CD8-positive, alpha-beta memory T cell (primary cell): Measurements from ENCODE around the gene HMCN1. TPM values are rescaled to one million over a fixed set of nuclear protein-coding genes. Genes with fewer than 3 reads are reported as not detected.

Experiments used
- CTCF ChIA-PET: fragments of 350-600 bp; sonication (Branson Sonifier 250); formaldehyde crosslinking; loops from one replicate; lab custom pipeline; 2021; ENCODE audit warnings: antibody characterized with exemption; lab: Charles Lee
- POLR2A ChIA-PET: fragments of 350-600 bp; sonication (Branson Sonifier 250); formaldehyde crosslinking; loops from one replicate; lab custom pipeline; 2021; ENCODE audit warnings: antibody characterized with exemption; lab: Charles Lee
- DNase-seq, 5 donors: peaks; one replicate each; pipeline versions ENCODE4 v3.0.0 to v3.0.0-alpha.2; 2020 to 2022; ENCODE audit warnings: mixed read lengths in 1 of 5
- H3K27ac ChIP-seq: one replicate; pipeline ENCODE4 v1.7.0; 2013; ENCODE audit warnings: low read depth, mild to moderate bottlenecking, low read length, moderate library complexity
- H3K27me3 ChIP-seq: 2 replicates; pipeline ENCODE4 v1.7.0; 2013; ENCODE audit warnings: low read length, mild to moderate bottlenecking; ENCODE audit not compliant: insufficient read depth, poor library complexity, severe bottlenecking
- H3K36me3 ChIP-seq: 2 replicates; pipeline ENCODE4 v1.7.0; 2013; ENCODE audit warnings: mild to moderate bottlenecking, low read length, moderate library complexity; ENCODE audit not compliant: insufficient read depth
- H3K4me1 ChIP-seq: 2 replicates; pipeline ENCODE4 v1.7.0; 2013; ENCODE audit warnings: mild to moderate bottlenecking, low read length, moderate library complexity; ENCODE audit not compliant: insufficient read depth
- H3K4me3 ChIP-seq: 2 replicates; pipeline ENCODE4 v1.7.0; 2013; ENCODE audit warnings: mild to moderate bottlenecking, low read length
- H3K9me3 ChIP-seq: 2 replicates; pipeline ENCODE4 v1.7.0; 2013; ENCODE audit warnings: mild to moderate bottlenecking, low read length
- H3K27ac Mint-ChIP-seq, 8 donors: one replicate each; pipeline ENCODE4 v1.8.0; 2020 to 2021; ENCODE audit warnings: mixed read lengths in 8 of 8, mild to moderate bottlenecking in 6 of 8, inconsistent platforms in 3 of 8, moderate library complexity in 3 of 8
- H3K27me3 Mint-ChIP-seq, 2 donors: one replicate each; pipeline ENCODE4 v1.8.0; 2020 to 2021; ENCODE audit warnings: mixed read lengths in 2 of 2, mild to moderate bottlenecking in 1 of 2, moderate library complexity in 1 of 2
- H3K36me3 Mint-ChIP-seq, 3 donors: one replicate each; pipeline ENCODE4 v1.8.0; 2020 to 2021; ENCODE audit warnings: mixed read lengths in 3 of 3, inconsistent platforms in 1 of 3, mild to moderate bottlenecking in 1 of 3
- H3K4me1 Mint-ChIP-seq, 3 donors: one replicate each; pipeline ENCODE4 v1.8.0; 2020 to 2021; ENCODE audit warnings: mixed read lengths in 3 of 3, inconsistent platforms in 1 of 3, mild to moderate bottlenecking in 1 of 3
- H3K4me3 Mint-ChIP-seq, 7 donors: one replicate each; pipeline ENCODE4 v1.8.0; 2020 to 2021; ENCODE audit warnings: mixed read lengths in 7 of 7, mild to moderate bottlenecking in 6 of 7, moderate library complexity in 4 of 7, inconsistent platforms in 2 of 7
- H3K9me3 Mint-ChIP-seq, 5 donors: one replicate each; pipeline ENCODE4 v1.8.0; 2020 to 2022; ENCODE audit warnings: mixed read lengths in 5 of 5, mild to moderate bottlenecking in 3 of 5, moderate library complexity in 2 of 5, inconsistent platforms in 1 of 5
- polyA plus RNA-seq: library from polyadenylated mRNA; unstranded; fragments of 300-500 nt; fragmentation: Illumina TruSeq; gene quantifications from one replicate; pipeline ENCODE4 v1.2.3, GENCODE V29; 2021
- total RNA-seq, 2 experiments: library from RNA; stranded (reverse); gene quantifications; one replicate each; pipeline ENCODE4 v1.2.3, GENCODE V29; 2021

HMCN1 gene
- total and polyA plus RNA-seq, 3 experiments from 2014 or later: 0.02 to 0.04 TPM; not detected in 1

- H3K4me3 ChIP-seq: no peak overlapping the region
- POLR2A ChIA-PET: no interaction called here
- Mint-ChIP-seq H3K4me1 (peaks cover 0 to 8% (median 5%) of the 10 kb centered on the region in 3 donors), H3K27me3 (peaks cover 0 to 3% of the 10 kb centered on the region in 2 donors), H3K9me3 (peaks cover 0 to 3% (median 0%) of the 10 kb centered on the region in 5 donors), H3K36me3 (no peaks in the 10 kb centered on the region), H3K4me3 (no peak overlapping the region), H3K27ac (peak overlapping the region in 1 of 8 donors; percentile 66)
- CTCF ChIA-PET: no interaction called here
- H3K9me3 ChIP-seq: no peaks in the 10 kb centered on the region
- H3K36me3 ChIP-seq: no peaks in the 10 kb centered on the region
- DNase-seq: no peak
- H3K27me3 ChIP-seq: no peaks in the 10 kb centered on the region
- no peak overlapping the region for H3K27ac ChIP-seq
- H3K4me1 ChIP-seq: no peaks in the 10 kb centered on the region
Measured at GRCh38 chr1:186188004-186188539, 453.9 kb downstream of the HMCN1 start.

- H3K27ac ChIP-seq: no peak overlapping the region
- Mint-ChIP-seq H3K9me3 (peaks cover 0 to 3% (median 0%) of the 10 kb centered on the region in 5 donors), H3K4me1 (peaks cover 0 to 6% (median 3%) of the 10 kb centered on the region in 3 donors), H3K27ac (no peak overlapping the region), H3K4me3 (no peak overlapping the region), H3K36me3 (no peaks in the 10 kb centered on the region), H3K27me3 (peaks cover 0 to 3% of the 10 kb centered on the region in 2 donors)
- DNase-seq: no peak
- no peaks in the 10 kb centered on the region for H3K9me3 ChIP-seq
- POLR2A ChIA-PET: no interaction called here
- H3K36me3 ChIP-seq: no peaks in the 10 kb centered on the region
- H3K4me3 ChIP-seq: no peak overlapping the region
- no peaks in the 10 kb centered on the region for H3K27me3 ChIP-seq
- no peaks in the 10 kb centered on the region for H3K4me1 ChIP-seq
- CTCF ChIA-PET: no interaction called here
Measured at GRCh38 chr1:186188736-186189135, 454.5 kb downstream of the HMCN1 start.

DNA sequence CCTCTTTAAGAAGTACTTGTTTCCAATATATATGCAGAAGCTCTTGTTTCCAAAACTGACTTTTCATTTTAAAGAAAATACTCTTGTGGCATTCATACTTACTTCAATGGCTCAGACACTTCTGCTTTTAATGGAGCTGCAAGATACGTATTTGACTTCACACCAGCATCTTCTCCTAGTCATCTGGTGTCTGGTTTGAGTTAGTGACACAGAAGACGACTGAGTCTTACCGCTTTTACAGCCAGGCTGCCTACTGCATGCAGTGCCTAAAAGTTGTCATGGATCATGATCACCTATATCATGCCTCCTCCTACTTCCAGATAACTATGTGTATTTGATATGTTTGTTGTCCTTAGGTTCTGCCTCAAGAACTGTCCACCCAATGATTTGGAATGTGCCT, 455.0 kb downstream of the HMCN1 start:
- ChIA-PET CTCF (no interaction called here), POLR2A (no interaction called here)
- peaks cover 0 to 3% (median 0%) of the 10 kb centered on the region in 5 donors for H3K9me3 Mint-ChIP-seq
- H3K27me3 ChIP-seq: no peaks in the 10 kb centered on the region
- no peak overlapping the region for H3K4me3 ChIP-seq
- peaks cover 0 to 3% of the 10 kb centered on the region in 2 donors for H3K27me3 Mint-ChIP-seq
- no peak for DNase-seq
- H3K4me1 Mint-ChIP-seq: peaks cover 0 to 2% (median 2%) of the 10 kb centered on the region in 3 donors
- H3K27ac ChIP-seq: no peak overlapping the region
- no peaks in the 10 kb centered on the region for H3K4me1 ChIP-seq
- no peak overlapping the region for H3K27ac Mint-ChIP-seq
- H3K4me3 Mint-ChIP-seq: no peak overlapping the region
- H3K9me3 ChIP-seq: no peaks in the 10 kb centered on the region
- H3K36me3 Mint-ChIP-seq: no peaks in the 10 kb centered on the region
- no peaks in the 10 kb centered on the region for H3K36me3 ChIP-seq

DNA sequence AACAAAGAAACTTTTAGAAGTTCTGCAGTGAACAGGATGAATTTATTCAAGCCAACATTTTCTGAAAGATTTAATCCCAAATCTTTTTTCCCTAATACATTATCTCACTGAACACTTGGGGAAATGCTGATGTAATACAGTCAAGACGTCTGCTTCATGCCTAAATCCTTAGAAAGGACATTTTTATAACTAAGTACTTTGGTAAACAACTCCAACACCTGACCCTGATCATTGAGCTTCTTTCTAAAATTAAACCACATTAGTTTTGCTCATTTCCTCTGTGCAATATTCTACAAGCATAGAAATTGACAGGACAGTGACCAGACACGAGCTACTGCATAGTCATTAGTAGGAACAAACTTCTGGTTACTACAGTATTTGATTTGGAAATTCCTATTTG, 457.3 kb downstream of the HMCN1 start:
- ChIA-PET CTCF (no interaction called here), POLR2A (no interaction called here)
- Histone ChIP-seq H3K27me3 (no peaks in the 10 kb centered on the region), H3K27ac (no peak overlapping the region), H3K36me3 (no peaks in the 10 kb centered on the region), H3K4me1 (no peaks in the 10 kb centered on the region), H3K4me3 (no peak overlapping the region), H3K9me3 (no peaks in the 10 kb centered on the region)
- Mint-ChIP-seq H3K4me3 (no peak overlapping the region), H3K36me3 (no peaks in the 10 kb centered on the region), H3K27ac (no peak overlapping the region), H3K27me3 (peaks cover 0 to 3% of the 10 kb centered on the region in 2 donors), H3K9me3 (peaks cover 0 to 3% (median 0%) of the 10 kb centered on the region in 5 donors), H3K4me1 (no peaks in the 10 kb centered on the region)
- DNase-seq: no peak

- POLR2A ChIA-PET: no interaction called here
- Mint-ChIP-seq H3K4me1 (no peaks in the 10 kb centered on the region), H3K27ac (no peak overlapping the region), H3K9me3 (no peaks in the 10 kb centered on the region), H3K4me3 (no peak overlapping the region), H3K36me3 (no peaks in the 10 kb centered on the region), H3K27me3 (peaks cover 0 to 3% of the 10 kb centered on the region in 2 donors)
- Histone ChIP-seq H3K9me3 (no peaks in the 10 kb centered on the region), H3K36me3 (no peaks in the 10 kb centered on the region), H3K4me1 (no peaks in the 10 kb centered on the region), H3K4me3 (no peak overlapping the region), H3K27me3 (no peaks in the 10 kb centered on the region), H3K27ac (no peak overlapping the region)
- CTCF ChIA-PET: no interaction called here
- no peak for DNase-seq
Measured at GRCh38 chr1:186193224-186193623, 459.0 kb downstream of the HMCN1 start.

GRCh38 chr1:186194107-186194756, 460.0 kb downstream of the HMCN1 start:
- Mint-ChIP-seq H3K27me3 (peaks cover 0 to 3% of the 10 kb centered on the region in 2 donors), H3K4me3 (no peak overlapping the region), H3K27ac (no peak overlapping the region), H3K9me3 (no peaks in the 10 kb centered on the region), H3K36me3 (no peaks in the 10 kb centered on the region), H3K4me1 (no peaks in the 10 kb centered on the region)
- no peaks in the 10 kb centered on the region for H3K36me3 ChIP-seq
- H3K27ac ChIP-seq: no peak overlapping the region
- ChIA-PET POLR2A (no interaction called here), CTCF (interaction anchor here (1.0 kb wide), 1 partner anchor 9 kb away, joined by 3 read pairs; no protein-coding TSS in a partner anchor)
- H3K27me3 ChIP-seq: no peaks in the 10 kb centered on the region
- no peak overlapping the region for H3K4me3 ChIP-seq
- no peak for DNase-seq
- no peaks in the 10 kb centered on the region for H3K9me3 ChIP-seq
- H3K4me1 ChIP-seq: no peaks in the 10 kb centered on the region

DNA sequence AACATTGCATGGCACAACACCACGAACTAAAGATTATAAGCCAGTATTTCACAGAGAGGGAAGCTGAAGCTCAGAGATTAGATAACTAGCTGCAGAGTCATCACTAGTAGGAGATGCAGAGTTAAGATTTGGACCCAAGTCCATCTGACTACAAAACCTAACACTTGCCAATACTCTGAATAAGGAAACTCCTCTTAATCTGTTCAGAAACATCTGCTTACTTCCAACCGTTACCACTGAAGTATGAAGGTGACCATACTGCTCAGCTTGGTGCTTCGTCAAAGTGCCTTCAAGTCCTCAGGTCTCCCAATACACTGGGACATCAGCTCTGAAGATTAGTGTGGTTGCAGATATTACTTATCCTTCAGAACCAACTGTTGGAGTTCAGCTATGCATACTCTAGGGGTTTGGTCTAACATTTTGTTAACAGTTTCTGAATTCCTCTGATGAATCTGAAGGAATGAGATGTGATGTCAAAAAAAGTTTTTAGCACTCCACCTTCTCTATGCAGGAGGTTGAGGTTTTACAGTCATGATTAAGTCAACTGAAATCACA, 461.3 kb downstream of the HMCN1 start:
- Mint-ChIP-seq H3K27ac (no peak overlapping the region), H3K27me3 (no peaks in the 10 kb centered on the region), H3K4me1 (no peaks in the 10 kb centered on the region), H3K4me3 (no peak overlapping the region), H3K9me3 (no peaks in the 10 kb centered on the region), H3K36me3 (no peaks in the 10 kb centered on the region)
- H3K4me1 ChIP-seq: no peaks in the 10 kb centered on the region
- no peaks in the 10 kb centered on the region for H3K27me3 ChIP-seq
- ChIA-PET POLR2A (no interaction called here), CTCF (no interaction called here)
- no peaks in the 10 kb centered on the region for H3K9me3 ChIP-seq
- H3K36me3 ChIP-seq: no peaks in the 10 kb centered on the region
- no peak overlapping the region for H3K27ac ChIP-seq
- H3K4me3 ChIP-seq: no peak overlapping the region
- DNase-seq: no peak

DNA sequence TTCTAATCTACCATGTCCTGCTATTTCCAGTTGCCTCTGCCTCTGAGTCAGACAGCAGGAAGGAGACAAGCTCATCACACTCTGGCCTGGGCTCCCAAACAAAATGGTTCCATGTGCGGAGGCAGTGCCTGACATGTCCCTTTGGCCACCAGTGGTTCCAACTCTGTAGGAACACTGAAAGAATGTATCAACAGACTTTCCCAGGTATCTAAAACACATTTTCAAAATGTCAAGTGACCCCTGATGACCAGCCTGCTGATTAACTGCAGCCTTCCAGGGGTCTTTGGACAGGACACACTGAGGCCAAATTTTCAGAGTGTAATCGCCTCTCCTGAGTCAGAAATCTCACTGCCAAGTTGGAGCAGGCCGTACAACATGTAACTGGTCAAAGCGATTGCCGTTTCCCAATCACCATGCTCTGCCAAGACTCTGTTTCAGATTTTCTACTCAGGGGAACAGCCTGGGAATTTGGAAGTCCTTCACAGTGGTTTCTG, 468.1 kb downstream of the HMCN1 start:
- H3K4me3 ChIP-seq: no peak overlapping the region
- no peak for DNase-seq
- no peaks in the 10 kb centered on the region for H3K36me3 Mint-ChIP-seq
- no peaks in the 10 kb centered on the region for H3K36me3 ChIP-seq
- peaks cover 0 to 15% (median 4%) of the 10 kb centered on the region in 3 donors for H3K4me1 Mint-ChIP-seq
- H3K9me3 Mint-ChIP-seq: peaks cover 0 to 2% (median 0%) of the 10 kb centered on the region in 5 donors
- H3K9me3 ChIP-seq: no peaks in the 10 kb centered on the region
- POLR2A ChIA-PET: no interaction called here
- H3K27ac ChIP-seq: no peak overlapping the region
- no peaks in the 10 kb centered on the region for H3K27me3 ChIP-seq
- H3K27ac Mint-ChIP-seq: no peak overlapping the region
- no peak overlapping the region for H3K4me3 Mint-ChIP-seq
- H3K27me3 Mint-ChIP-seq: peaks cover 0 to 3% of the 10 kb centered on the region in 2 donors
- CTCF ChIA-PET: no interaction called here
- H3K4me1 ChIP-seq: no peaks in the 10 kb centered on the region
